Fibroblast of skin of right quadriceps (primary cell): ENCODE measurements around the gene RIPOR2.

ENCODE experiments used
- DNase-seq: peaks from one replicate; pipeline ENCODE4 v3.0.0-alpha.2; 2013

Gene RIPOR2

DNA sequence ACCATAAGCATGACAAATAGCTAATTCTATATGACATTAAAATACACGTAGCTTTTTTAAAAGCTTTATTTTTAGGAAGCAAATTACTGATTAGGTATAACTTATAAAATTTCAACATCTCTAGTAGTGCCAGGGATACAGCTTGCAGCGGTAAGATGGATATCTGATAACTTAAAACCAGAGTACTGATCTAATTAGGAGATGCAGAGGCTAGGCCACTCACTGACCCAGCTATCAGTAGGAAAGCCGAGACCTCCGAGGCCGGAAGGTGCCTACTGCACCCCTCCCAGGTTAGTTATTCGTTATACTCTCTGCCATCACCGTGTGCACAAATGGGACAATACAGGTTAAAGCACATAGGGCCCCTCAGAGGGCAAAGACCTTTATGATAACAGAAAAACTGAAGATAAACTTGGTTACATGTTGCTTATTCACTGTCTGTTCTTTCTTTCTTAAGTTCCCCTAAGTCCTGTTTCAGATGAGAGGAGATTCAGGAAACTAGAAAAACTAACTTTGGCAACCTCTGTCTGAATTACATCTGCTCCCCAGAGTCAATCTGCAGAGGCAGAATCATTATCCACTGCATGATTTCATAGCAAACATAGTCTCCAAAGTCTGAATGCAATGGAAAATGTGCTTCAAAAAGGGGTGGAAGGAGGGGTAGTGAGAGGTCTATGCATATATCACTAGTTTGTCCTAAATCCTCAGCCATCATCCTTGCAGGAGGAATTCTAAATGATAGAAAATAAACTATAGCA lies 60.8 kb downstream of the RIPOR2 start:
- DNase-seq = no peak

DNA sequence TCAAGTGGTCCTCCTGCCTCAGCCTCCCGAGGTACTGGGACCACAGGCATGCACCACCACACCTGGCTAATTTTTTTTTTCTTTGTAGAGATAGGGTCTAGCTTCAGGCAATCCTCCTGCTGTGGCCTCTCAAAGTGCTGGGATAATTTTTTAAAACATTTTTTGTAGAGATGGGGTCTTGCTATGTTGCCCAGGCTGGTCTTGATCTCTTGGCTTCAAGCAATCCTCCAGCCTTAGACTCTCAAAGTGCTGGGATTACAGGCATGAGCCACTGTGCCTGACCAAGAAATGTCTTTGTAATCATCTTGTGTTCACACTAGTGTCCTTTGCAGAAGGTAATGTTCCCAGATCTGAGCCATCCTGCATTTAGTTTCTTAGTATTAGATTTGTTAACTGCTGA lies 61.6 kb downstream of the RIPOR2 start:
- DNase-seq = no peak

DNA sequence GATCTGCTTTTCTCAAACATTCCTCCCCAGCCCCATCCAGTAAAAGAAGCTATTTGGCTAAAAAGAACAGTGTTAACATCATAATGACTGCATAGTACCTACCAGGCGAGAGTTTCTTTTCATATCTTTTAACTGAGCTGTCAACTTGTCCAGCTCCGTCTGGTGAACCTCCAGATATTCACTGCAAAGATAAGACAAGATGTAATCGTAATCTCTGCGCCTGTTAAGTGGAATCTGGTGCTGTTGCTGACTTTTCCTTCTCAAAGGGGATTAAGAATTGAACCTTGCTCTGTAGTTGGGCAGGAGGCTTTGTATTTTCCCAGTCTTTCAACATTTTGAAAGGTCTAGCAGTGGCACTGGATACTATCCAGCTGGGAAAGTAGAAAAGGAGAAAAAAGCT lies 63.0 kb downstream of the RIPOR2 start:
- no peak for DNase-seq

DNA sequence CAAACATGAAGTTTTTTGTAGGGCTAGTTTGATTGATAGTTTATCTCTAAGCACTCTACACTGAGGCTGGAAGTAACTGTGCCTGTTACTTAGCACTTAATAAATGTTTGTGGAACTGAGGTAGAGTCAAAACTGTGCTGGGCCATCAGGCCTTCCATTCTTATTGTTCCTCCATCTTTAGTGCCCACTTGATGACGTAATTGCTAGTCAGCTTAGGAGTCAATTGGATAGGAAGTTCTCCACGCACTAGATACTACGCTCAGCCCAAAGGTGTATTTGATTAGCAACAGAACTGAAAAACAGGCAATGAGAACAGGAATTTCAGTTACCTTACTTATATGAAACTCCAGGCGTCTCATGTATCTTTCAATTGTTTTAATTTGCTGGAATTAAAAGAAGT lies 67.0 kb downstream of the RIPOR2 start:
- no peak for DNase-seq

DNA sequence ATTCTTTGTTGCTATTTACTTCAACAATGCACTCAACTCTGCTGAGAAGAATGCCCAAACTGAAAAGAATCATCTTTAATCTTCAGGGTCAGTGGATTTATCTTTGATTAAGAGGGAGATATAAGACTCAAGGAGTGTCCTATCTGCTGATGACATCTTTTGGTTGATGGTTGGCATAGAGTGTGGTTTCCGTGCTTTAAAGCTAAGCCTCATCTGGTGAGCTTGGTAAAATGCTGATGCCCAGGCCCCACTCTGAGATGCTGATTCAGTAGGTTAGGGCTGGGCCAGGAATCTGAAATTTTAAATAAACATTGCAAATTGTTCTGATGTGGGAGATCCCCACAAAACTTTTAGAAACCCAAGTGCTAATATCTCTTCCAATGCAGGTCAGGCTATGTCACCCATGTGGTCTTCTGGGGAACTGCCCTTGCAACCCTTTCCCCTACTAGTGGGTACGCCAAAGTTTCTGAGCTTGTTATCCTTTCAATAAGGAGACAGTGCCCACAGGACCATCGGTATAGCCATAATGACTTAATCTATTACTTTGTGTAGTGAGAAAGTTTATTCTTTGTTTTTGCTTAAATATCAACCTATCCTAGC lies 68.6 kb downstream of the RIPOR2 start:
- DNase-seq = no peak

DNA sequence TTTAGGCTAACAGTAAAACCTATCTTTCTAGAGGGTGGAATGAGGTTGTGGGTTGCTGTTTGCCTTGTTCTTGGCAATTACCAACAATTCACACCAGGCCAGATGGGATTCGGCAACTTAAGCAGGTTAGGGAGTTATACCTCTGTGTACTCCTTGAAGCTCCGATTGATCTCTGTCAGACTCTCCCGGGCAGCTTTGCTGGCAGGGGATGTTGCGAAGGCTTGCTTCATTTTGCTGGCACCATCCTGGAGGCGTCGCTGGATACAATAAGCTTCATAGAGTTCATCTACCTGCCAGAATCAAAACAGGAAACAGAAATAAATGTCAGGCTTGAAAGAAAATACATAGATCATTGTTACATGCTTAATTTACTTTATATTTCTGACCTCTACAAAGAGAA lies 70.6 kb downstream of the RIPOR2 start:
- no peak for DNase-seq

DNA sequence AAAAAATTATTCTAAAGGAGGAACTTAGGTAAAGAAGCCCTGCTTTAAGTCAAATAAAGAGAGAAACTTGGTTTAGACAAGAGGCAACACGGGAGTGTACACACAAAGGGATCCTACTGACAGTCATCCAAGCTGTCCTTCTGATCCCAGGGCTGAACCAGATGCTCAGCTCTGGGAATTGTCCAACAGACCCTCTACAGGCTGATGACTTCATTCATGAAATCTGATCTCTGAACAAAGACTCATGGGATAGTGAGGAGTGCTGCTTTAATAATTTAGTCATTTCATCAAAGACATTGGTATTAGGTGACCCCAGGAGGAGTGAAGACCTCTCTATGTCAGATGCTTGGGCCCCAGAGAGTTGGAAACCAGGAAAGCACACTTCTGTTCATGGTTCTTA lies 71.4 kb downstream of the RIPOR2 start:
- peak; percentile 53 for DNase-seq

DNA sequence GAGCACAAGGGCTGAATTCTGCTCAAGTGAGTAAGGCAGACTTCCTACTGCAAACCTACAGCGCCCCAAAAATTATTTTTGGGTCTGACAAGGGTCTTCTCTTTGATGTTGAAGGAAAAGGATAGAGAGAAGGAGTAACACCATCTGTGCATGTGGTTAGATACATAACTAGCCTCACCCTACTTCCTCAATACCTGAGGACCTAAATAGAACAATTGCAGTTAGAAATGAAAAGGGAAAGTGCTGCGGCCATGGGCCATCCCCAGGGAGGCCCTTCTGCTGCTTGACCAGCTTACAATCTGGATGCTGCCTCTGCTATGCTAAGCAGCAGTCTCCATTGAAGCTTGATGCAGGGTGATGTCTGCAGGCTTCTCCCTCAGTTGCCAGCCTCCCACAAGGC lies 73.8 kb downstream of the RIPOR2 start:
- DNase-seq = no peak

DNA sequence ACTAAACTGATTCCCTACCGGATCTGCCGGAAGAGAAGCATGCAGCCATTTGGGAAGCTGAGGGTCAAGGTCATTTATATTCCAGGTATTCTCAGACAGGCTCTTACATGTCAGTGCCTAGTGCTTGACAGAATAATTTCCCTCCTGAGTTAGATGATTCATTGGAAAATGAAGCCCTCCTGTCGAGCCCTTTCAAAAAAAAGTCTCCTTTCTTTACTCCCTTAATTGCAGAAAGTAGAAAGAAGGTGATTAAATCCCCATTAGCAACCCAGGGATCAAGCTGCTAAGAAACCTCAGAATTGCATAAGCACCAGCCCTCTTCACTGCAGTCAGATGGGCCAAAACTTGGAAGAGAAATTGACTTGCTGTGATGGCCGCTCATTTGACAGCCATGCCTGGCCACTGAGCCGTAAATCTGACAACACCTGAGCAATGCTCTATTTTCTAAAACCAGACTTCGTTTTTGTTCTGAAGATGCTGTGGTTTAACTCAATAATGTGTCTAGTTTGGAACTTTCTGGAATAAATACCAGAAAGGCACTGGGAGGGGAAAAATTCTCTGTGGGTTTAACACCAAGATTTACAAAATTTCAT lies 76.1 kb downstream of the RIPOR2 start:
- peak; percentile 24 for DNase-seq

DNA sequence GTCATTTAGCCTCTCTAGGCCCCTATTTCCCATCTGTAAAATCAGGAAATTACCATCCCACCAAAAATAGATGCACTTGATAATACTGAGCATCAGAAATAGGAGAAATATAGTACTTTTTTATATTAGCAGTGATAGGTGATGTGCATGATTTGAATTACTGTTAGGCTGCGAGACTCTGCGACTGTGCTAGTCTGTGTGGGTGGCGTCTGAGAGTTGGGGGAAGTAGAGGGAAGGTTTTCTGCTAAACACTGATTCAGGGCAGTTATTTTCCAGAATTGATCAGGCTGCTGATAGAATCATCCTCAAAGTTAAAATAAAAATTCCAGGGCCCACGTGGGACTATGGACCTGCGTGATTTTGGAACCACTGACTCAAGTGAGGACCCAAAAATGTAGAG lies 76.6 kb downstream of the RIPOR2 start:
- no peak for DNase-seq

DNA sequence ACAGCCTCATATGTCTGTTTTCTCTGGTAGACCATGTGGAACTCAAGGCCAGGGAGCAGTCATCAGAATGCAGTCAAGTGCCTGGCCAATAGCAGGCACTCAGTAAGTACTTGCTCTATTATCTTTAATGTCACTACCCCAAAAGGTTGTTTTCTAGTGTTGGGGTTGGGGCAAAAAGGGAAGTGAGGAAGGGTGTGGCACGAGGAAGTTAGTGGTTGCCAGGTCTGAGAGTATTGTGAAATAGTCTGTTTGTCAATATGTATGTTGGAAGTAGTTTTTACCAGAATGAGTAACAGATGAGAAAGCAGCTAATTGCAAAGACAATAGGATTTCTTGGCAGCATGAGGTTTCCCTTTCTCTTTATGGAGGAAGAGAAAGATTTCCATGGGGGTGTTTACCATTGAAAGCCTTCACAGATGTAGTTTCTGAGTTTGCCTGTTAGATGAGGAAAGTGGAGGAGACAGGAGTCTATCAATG lies 77.5 kb downstream of the RIPOR2 start:
- peak; percentile 8 for DNase-seq

DNA sequence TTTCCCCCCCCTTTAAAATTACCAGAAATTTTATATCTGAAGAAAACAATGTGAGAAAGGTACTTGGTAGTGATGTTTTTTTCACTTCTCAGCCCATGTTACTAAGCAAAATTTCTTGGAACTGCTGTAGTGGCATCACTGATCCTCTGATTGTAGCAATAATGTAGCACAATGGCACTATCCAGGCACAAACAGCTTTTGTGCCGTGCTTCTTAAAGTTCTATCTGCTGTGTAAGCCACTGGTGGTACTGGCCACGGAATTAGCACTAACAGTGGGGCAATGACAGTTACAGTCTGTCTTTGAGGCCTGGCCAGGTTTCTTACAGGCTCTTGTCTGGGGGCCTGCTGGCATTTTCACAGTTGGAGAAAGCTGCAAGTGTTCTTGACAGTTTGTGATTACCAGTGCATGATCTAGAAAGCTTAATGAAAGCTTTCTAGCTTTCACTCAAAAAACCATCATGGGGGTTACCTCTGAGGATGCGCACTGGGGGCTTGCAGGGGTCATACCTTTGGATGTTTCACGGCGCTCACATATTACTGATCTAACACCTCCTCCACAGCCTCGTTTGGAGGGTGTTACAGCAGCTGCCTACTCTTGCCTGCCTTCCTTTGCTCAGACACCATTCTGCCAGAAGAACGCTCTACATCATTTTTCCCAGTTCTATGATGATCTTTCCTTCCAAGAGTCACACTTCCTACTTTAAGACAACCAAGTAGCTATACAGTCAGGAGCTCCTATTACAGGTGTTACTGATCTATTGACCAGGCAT lies 78.7 kb downstream of the RIPOR2 start:
- no peak for DNase-seq

DNA sequence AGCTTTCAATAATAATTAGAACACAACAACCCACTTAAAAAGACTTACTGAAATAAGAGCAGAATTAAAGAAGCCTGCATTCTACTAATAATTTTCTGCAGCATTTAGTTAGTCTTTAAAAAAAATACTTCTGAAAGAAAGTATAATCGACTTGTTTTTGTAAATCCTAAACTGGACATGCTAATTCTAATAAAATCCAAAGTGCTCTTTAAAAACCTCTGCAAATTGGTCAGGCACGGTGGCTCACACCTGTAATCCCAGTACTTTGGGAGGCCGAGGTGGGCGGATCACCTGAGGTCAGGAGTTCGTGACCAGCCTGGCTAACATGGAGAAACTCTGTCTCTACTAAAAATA lies 79.5 kb downstream of the RIPOR2 start:
- DNase-seq = no peak

DNA sequence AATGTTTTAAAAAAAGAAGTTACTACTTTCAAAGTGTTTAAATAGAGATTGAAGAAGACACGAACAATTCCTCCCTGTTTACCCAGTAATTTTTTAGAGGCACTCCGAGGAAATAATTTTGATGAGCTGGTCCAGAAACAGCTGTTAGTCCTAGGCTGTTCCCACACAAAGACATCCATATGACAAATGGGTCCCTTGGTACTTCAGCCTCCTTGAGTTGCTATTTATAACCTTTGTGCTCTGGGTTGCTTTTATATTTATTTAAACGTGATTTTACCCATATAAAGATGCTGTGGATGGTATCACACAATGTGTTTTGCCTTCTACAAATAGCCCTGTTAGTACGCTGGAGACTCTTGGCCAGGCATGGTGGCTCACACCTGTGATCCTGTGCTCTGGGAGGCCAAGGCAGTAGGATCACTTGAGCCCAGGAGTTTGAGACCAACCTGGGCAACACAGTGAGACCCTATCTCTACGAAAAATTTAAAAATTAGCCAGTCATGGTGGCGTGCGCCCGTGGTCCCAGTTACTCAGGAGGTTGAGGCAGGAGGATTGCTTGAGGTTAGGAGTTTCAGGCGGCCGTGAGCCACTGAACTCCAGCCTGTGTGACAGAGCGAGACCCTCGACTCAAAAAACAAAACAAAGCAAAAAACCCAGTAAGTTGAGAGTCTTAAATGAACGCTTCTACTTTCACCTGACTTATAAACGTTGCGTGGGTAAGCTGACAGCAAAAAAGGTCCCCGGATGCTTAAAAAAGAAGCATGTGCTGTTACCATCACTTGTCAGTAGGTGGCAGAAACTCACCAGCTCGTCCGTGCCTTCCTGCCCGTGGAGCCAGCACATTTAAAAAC lies 80.1 kb downstream of the RIPOR2 start:
- DNase-seq = peak; percentile 64

DNA sequence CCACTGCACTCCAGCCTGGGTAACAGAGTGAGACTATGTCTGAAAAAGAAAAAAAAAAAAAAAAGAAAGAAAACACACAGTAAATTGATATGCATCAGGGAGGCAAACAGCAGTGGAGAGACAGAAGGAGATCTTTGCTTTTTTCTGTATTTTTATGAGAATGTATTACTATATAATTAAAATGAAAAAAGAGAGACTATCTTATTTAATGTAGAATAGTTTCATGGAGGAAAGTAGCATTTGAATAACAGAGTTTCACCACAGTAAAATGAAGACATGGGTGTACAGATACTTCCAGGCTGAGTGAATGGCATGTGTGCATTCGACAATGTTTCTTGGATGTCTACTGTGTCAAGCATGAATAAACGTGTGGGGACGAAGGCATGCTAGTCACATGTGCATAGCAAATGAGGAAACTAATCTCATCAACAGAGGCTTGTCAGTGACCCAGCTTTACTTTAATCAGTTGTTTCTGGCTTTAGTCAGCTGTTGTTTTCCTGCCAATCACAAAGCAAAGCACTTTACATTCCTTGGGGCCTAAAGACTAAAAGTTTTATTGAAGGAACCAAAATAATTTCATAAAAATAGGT lies 81.6 kb downstream of the RIPOR2 start:
- DNase-seq = no peak

DNA sequence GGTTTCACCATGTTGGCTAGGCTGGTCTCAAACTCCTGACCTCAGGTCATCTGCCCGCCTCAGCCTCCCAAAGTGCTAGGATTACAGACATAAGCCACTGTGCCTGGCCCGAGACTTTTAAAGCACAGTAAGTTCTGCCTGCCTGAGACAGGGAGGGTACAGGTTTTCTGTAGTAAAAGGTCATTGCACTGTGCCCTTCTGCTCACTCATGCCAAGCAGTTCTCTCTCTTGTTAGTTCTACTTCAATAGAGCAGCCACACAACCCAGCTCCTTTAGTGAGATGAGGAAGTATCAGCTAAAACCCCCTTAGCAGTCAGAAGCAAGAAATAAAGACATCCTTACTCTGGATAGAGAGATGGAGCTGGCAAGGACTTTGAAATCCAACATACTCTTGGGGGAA lies 84.7 kb downstream of the RIPOR2 start:
- DNase-seq = no peak

DNA sequence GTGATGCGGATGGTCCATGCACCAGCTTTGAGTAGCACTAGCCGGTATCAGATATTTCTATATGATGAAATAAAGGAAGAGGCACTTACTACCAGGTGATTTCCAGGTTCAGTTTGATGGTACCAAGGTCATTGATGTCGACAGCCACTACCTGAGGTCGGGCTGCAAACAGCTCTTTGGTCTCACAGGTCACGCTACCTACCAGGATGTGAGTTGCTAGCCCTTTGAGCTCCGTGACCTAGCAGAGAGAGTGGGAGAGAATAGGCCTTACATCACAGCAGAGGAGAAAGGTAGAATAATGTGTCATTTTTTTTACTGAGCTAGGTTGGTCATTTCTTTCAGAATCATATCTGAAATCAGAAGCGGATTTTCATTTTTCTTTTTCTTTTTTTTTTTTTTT lies 86.0 kb downstream of the RIPOR2 start:
- no peak for DNase-seq

DNA sequence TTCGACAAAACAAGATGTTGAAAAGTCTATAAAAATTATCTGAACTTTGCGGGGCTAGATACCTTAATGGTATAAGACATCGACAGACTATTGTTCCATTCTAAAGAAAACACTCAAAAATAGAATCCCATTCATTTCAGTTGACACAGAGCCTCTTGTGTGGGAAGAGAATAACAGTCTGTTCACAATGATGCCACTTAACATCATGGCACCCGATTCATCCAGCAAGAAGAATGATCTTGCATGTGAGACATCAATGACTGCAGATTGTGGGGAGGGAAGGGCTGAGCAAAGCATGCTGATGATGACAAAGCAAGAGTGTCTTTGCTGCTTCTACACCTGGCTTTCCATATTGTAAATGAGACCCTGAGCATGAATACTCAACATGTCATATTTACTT lies 87.3 kb downstream of the RIPOR2 start:
- no peak for DNase-seq

DNA sequence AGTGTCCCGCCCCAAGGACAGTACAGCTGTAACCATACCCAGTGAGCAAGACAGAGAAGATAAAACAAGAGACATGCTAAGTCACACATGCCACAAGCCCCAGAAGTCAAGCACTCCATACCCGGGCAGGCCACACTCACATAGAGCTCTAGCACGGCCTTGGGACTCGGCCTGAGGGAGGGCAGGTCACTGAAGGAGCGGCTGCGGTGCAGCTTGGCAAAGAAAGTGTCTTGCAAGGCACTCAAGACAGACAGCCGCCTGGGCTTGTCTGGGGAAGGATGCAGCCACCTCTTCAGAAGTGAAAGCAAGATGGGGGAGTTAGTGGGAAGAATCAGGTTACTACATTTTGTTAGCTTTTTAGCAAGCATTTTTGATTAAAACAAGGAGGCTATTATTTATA lies 88.4 kb downstream of the RIPOR2 start:
- no peak for DNase-seq

DNA sequence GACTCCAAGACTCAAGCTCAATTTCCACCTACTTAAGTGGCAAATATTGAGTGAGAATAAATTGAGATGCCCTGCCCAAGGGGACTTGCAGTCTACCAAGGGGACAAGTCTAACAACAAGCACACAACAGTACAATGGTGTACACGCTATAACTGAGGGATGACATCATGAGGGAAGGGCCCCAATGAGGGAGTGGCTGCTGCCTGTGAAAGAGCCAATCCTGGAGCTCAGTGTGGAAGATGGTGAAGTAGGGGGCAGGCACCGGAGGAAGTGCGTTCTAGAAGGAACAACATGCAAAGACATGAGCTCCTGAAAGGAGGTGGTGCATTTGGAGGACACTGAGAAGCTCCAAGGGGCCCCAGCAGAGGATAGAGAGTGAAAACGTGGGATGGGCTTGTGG lies 90.2 kb downstream of the RIPOR2 start:
- DNase-seq = no peak

DNA sequence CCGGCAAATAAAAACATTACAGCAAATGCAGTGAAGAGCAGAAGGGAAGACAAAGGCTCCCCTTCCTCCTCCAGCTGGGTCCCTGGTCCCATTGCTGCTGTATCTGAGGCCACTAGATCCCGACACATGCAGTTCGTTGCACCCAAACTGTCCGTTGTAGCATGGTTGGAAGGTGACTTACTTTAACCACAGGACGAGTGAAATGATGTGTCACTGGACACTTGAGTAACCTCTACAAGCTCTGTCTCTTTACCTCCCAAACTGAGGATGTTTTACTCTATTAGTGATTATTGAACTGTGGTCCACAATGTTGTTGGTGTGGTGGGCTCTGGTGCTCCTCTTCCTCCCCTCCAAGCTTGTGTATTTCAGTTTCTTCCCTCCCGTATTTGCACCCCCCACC lies 90.9 kb downstream of the RIPOR2 start:
- no peak for DNase-seq

DNA sequence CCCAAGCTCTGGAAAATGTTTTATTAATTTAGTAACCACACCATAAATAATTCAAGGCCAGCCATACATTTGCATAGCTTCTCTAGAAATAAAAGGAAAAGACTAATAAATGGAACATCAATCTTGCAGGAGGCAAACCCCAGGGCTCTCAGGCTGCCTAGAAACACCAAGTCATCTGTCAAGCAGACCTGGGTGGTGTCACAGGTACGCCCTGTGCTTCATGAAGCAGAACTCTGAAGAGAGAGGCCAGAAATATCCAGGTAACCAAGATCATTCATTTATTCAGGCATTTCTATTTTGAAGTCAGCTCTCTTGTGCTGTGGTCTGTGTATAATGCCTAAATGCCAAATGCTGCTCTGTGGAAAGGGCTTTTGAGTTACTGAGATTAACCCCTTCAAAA lies 91.7 kb downstream of the RIPOR2 start:
- DNase-seq = no peak
